Measurements from ENCODE around the gene PSMD1. TPM values are rescaled to one million over a fixed set of nuclear protein-coding genes. Genes with fewer than 3 reads are reported as not detected.

PSMD1 gene
- total RNA-seq, 1 donor from 2014 or later: 99.9 TPM

DNA sequence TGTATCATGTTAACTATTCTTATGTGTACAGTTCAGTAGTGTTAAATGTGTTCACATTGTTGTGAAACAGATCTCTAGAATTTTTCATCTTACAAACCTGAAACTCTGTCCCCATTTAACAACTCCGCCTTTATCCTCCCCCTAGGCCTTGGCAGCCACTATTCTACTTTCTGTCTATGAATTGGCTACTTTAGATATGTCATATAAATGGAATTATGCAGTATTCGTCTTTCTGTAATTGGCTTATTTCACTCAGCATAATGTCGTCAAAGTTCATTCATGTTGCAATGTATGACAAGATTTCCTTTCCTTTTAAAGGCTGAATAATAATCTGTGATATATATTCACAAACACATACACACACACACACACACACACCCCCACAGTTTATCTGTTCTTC, 154.1 kb downstream of the PSMD1 start:
- no peaks in the 10 kb centered on the region for H3K4me1 Mint-ChIP-seq
- ChIA-PET POLR2A (no interaction called here), CTCF (no interaction called here)
- intact Hi-C loops (cut with micrococcal nuclease): no loop called here
- no peak overlapping the region for H3K4me3 Mint-ChIP-seq
- ATAC-seq (ENCODE audit: low read depth): no peak
- H3K27me3 Mint-ChIP-seq: no peaks in the 10 kb centered on the region
- H3K36me3 Mint-ChIP-seq (ENCODE audit: low read depth): no peaks in the 10 kb centered on the region
- no peaks in the 10 kb centered on the region for H3K9me3 Mint-ChIP-seq
- no peak for TF ChIP-seq CTCF (IDR thresholded peaks at IDR 0.05)
- DNase-seq: no peak
- no peak overlapping the region for H3K27ac Mint-ChIP-seq

DNA sequence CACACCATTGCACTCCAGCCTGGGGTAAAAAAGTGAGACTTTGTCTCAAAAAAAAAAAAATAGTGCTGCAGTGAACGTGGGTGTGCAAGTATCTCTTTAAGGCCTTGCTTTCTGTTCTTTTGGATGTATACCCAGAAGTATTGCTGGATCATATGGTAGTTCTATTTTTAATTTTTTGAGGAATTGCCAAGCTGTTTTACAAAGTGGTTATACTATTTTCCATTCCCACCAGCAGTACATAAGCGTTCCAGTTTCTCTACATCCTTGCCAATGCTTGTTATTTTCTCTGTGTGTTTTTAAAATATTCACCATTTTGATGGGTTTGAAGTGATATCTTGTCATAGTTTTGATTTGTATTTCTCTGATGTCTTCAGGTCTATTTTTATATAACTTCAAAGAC, 154.8 kb downstream of the PSMD1 start:
- POLR2A ChIA-PET: interaction anchor here (0.7 kb wide), 1 partner anchor 9 kb away, joined by 4 read pairs; no protein-coding TSS in a partner anchor
- H3K9me3 Mint-ChIP-seq: no peaks in the 10 kb centered on the region
- intact Hi-C loops (cut with micrococcal nuclease): no loop called here

GRCh38 chr2:231212329-231212845, 155.7 kb downstream of the PSMD1 start:
- no peaks in the 10 kb centered on the region for H3K36me3 Mint-ChIP-seq (ENCODE audit: low read depth)
- no peak overlapping the region for H3K27ac Mint-ChIP-seq
- TF ChIP-seq CTCF (IDR thresholded peaks at IDR 0.05): no peak
- H3K4me1 Mint-ChIP-seq: no peaks in the 10 kb centered on the region
- ChIA-PET POLR2A (interaction anchor here (0.6 kb wide), 1 partner anchor 252 kb away, joined by 4 read pairs; the partner anchor contains the start of gene NCL), CTCF (no interaction called here)
- no peaks in the 10 kb centered on the region for H3K27me3 Mint-ChIP-seq
- no peak for DNase-seq
- H3K4me3 Mint-ChIP-seq: no peak overlapping the region
- no peak for ATAC-seq (ENCODE audit: low read depth)
- H3K9me3 Mint-ChIP-seq: no peaks in the 10 kb centered on the region
- intact Hi-C loops (cut with micrococcal nuclease): no loop called here

More for the DNA sequence above, 154.8 kb downstream of the PSMD1 start:
- Mint-ChIP-seq H3K27ac (no peak overlapping the region), H3K4me3 (no peak overlapping the region), H3K27me3 (no peaks in the 10 kb centered on the region), H3K4me1 (no peaks in the 10 kb centered on the region), H3K36me3 (ENCODE audit: low read depth) (no peaks in the 10 kb centered on the region)
- no peak for TF ChIP-seq CTCF (IDR thresholded peaks at IDR 0.05)
- ATAC-seq (ENCODE audit: low read depth) (no peak), DNase-seq (no peak)
- CTCF ChIA-PET: no interaction called here

DNA sequence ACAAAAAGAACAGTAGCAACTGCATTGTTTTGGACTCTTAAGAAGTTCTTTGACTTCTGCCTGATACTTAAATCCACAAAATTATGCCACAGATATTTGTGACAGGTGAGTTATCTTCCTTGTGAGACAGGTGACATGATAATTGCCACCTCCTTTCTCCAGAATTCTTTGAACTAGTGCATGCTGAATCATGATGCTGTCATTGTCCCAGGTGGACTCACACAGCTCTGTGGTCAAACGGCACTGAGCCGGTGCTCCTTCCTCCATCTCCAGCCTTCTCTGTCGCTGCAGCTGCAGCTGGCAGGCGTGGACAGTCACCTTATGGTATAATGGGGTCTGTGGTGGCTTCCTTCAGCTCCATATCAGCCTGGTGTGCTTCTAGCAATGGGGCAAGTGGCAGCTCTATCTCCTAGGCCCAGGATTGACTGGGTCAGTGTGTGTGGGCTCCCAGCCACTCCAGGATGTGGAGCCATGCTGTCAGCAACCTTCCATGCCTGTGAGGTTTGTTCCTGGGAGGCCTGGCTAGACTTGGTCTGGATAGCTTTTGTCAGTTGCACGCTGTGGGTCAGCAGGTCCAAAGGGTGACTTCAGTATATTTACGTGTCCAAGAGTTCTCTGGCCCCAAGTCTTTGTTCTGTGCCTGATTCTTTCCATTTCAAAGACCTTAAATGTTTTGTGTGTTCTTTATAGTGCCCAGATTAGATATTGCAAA, 157.4 kb downstream of the PSMD1 start:
- POLR2A ChIA-PET: no interaction called here
- CTCF ChIA-PET: no interaction called here
- no peaks in the 10 kb centered on the region for H3K36me3 Mint-ChIP-seq (ENCODE audit: low read depth)
- H3K4me3 Mint-ChIP-seq: no peak overlapping the region
- H3K4me1 Mint-ChIP-seq: no peaks in the 10 kb centered on the region
- intact Hi-C loops (cut with micrococcal nuclease): no loop called here
- no peak overlapping the region for H3K27ac Mint-ChIP-seq
- no peaks in the 10 kb centered on the region for H3K27me3 Mint-ChIP-seq
- TF ChIP-seq CTCF (IDR thresholded peaks at IDR 0.05): no peak
- H3K9me3 Mint-ChIP-seq: no peaks in the 10 kb centered on the region
- no peak for DNase-seq
- ATAC-seq (ENCODE audit: low read depth): no peak

GRCh38 chr2:231218366-231218765, 161.7 kb downstream of the PSMD1 start:
- intact Hi-C loops (cut with micrococcal nuclease): no loop called here
- ATAC-seq (ENCODE audit: low read depth): no peak
- no peaks in the 10 kb centered on the region for H3K36me3 Mint-ChIP-seq (ENCODE audit: low read depth)
- TF ChIP-seq CTCF (IDR thresholded peaks at IDR 0.05): no peak
- CTCF ChIA-PET: no interaction called here
- no peaks in the 10 kb centered on the region for H3K4me1 Mint-ChIP-seq
- no peaks in the 10 kb centered on the region for H3K27me3 Mint-ChIP-seq
- H3K4me3 Mint-ChIP-seq: no peak overlapping the region
- no peaks in the 10 kb centered on the region for H3K9me3 Mint-ChIP-seq
- POLR2A ChIA-PET: no interaction called here
- no peak overlapping the region for H3K27ac Mint-ChIP-seq
- DNase-seq: no peak
